ENCODE measurements around the gene CSTPP1.
"Not testable (repeated sequence)": the region's sequence is repeated elsewhere in the genome, so short reads cannot be mapped to it uniquely, and the experiment has no call there.

CSTPP1 gene

GRCh38 chr11:46953093-46953492 lies 16.5 kb downstream of the CSTPP1 start:
- H3K4me1 ChIP-seq (ENCODE audit: insufficient read depth, low read length), result no peaks in the 10 kb centered on the region
- H3K9me3 ChIP-seq (ENCODE audit: insufficient read depth, low read length, severe bottlenecking), result no peaks in the 10 kb centered on the region
- H3K79me2 ChIP-seq (ENCODE audit: insufficient read depth, low read length), result no peaks in the 10 kb centered on the region; the same call in 1 of the 2 replicates
- DNase-seq, result no peak
- TF ChIP-seq CTCF (IDR thresholded peaks at IDR 0.05; ENCODE audit: borderline replicate concordance, extremely low read depth, low read length, poor library complexity, severe bottlenecking), result no peak
- no peak for TF ChIP-seq EZH2 (IDR thresholded peaks at IDR 0.05; ENCODE audit: borderline replicate concordance, low read depth, low read length, severe bottlenecking)
- H3K4me3 ChIP-seq (ENCODE audit: low read depth in 1 of 2, low read length in 2 of 2), result no peak overlapping the region
- 0 out of 2 replicates have a peak, but pooled peaks cover 2% of the 10 kb centered on the region for H3K36me3 ChIP-seq (ENCODE audit: insufficient read depth, low read length)
- no peaks in the 10 kb centered on the region for H4K20me1 ChIP-seq (ENCODE audit: insufficient read depth, low read length)
- H3K4me2 ChIP-seq (ENCODE audit: insufficient read depth, low read length), result no peak overlapping the region
- no peak overlapping the region for H3K27ac ChIP-seq (ENCODE audit: low read length)
- no peaks in the 10 kb centered on the region for H3K27me3 ChIP-seq (ENCODE audit: insufficient read depth, low read length, poor library complexity)
- no peak overlapping the region for H2AFZ ChIP-seq (ENCODE audit: low read depth, low read length)
- no peak for ATAC-seq (ENCODE audit: insufficient read depth, low read depth)
- H3K9ac ChIP-seq (ENCODE audit: low read depth, low read length), result no peak overlapping the region

GRCh38 chr11:46958777-46959176 lies 22.2 kb downstream of the CSTPP1 start:
- Histone ChIP-seq H3K79me2 (ENCODE audit: insufficient read depth, low read length) (0 out of 2 replicates have a peak, but pooled peaks cover 2% of the 10 kb centered on the region), H3K9me3 (ENCODE audit: insufficient read depth, low read length, severe bottlenecking) (peaks cover 10% of the 10 kb centered on the region), H3K9ac (ENCODE audit: low read depth, low read length) (no peak overlapping the region), H3K4me2 (ENCODE audit: insufficient read depth, low read length) (no peak overlapping the region), H3K4me1 (ENCODE audit: insufficient read depth, low read length) (no peaks in the 10 kb centered on the region), H3K27ac (ENCODE audit: low read length) (no peak overlapping the region), H3K27me3 (ENCODE audit: insufficient read depth, low read length, poor library complexity) (no peaks in the 10 kb centered on the region), H2AFZ (ENCODE audit: low read depth, low read length) (no peak overlapping the region), H3K4me3 (ENCODE audit: low read depth in 1 of 2, low read length in 2 of 2) (no peak overlapping the region), H3K36me3 (ENCODE audit: insufficient read depth, low read length) (peaks cover 11% of the 10 kb centered on the region), H4K20me1 (ENCODE audit: insufficient read depth, low read length) (no peaks in the 10 kb centered on the region)
- TF ChIP-seq EZH2 (IDR thresholded peaks at IDR 0.05; ENCODE audit: borderline replicate concordance, low read depth, low read length, severe bottlenecking) (no peak), CTCF (IDR thresholded peaks at IDR 0.05; ENCODE audit: borderline replicate concordance, extremely low read depth, low read length, poor library complexity, severe bottlenecking) (no peak)
- DNase-seq, result no peak
- ATAC-seq (ENCODE audit: insufficient read depth, low read depth), result no peak

GRCh38 chr11:46961041-46961440 lies 24.5 kb downstream of the CSTPP1 start:
- no peak overlapping the region for H3K4me2 ChIP-seq (ENCODE audit: insufficient read depth, low read length)
- H3K4me3 ChIP-seq (ENCODE audit: low read depth in 1 of 2, low read length in 2 of 2), result no peak overlapping the region
- H3K27ac ChIP-seq (ENCODE audit: low read length), result no peak overlapping the region
- no peaks in the 10 kb centered on the region for H3K27me3 ChIP-seq (ENCODE audit: insufficient read depth, low read length, poor library complexity)
- DNase-seq (no peak), ATAC-seq (ENCODE audit: insufficient read depth, low read depth) (no peak)
- H2AFZ ChIP-seq (ENCODE audit: low read depth, low read length), result no peak overlapping the region
- no peaks in the 10 kb centered on the region for H3K4me1 ChIP-seq (ENCODE audit: insufficient read depth, low read length)
- no peak for TF ChIP-seq CTCF (IDR thresholded peaks at IDR 0.05; ENCODE audit: borderline replicate concordance, extremely low read depth, low read length, poor library complexity, severe bottlenecking)
- no peak for TF ChIP-seq EZH2 (IDR thresholded peaks at IDR 0.05; ENCODE audit: borderline replicate concordance, low read depth, low read length, severe bottlenecking)
- H4K20me1 ChIP-seq (ENCODE audit: insufficient read depth, low read length), result no peaks in the 10 kb centered on the region; the same call in 1 of the 2 replicates
- 0 out of 2 replicates have a peak, but pooled peaks cover 2% of the 10 kb centered on the region for H3K79me2 ChIP-seq (ENCODE audit: insufficient read depth, low read length)
- peaks cover 10% of the 10 kb centered on the region for H3K9me3 ChIP-seq (ENCODE audit: insufficient read depth, low read length, severe bottlenecking)
- no peak overlapping the region for H3K9ac ChIP-seq (ENCODE audit: low read depth, low read length)
- H3K36me3 ChIP-seq (ENCODE audit: insufficient read depth, low read length), result peaks cover 11% of the 10 kb centered on the region

- not testable (repeated sequence) for H3K4me3 ChIP-seq (ENCODE audit: low read depth in 1 of 2, low read length in 2 of 2); ATAC-seq (ENCODE audit: insufficient read depth, low read depth); H3K79me2 ChIP-seq (ENCODE audit: insufficient read depth, low read length); H3K4me1 ChIP-seq (ENCODE audit: insufficient read depth, low read length); H3K4me2 ChIP-seq (ENCODE audit: insufficient read depth, low read length); H4K20me1 ChIP-seq (ENCODE audit: insufficient read depth, low read length); H3K9ac ChIP-seq (ENCODE audit: low read depth, low read length); H3K27ac ChIP-seq (ENCODE audit: low read length); H3K9me3 ChIP-seq (ENCODE audit: insufficient read depth, low read length, severe bottlenecking); DNase-seq; H3K27me3 ChIP-seq (ENCODE audit: insufficient read depth, low read length, poor library complexity); H2AFZ ChIP-seq (ENCODE audit: low read depth, low read length)
- peaks cover 11% of the 10 kb centered on the region for H3K36me3 ChIP-seq (ENCODE audit: insufficient read depth, low read length)
Observed at GRCh38 chr11:46961886-46962285, 25.3 kb downstream of the CSTPP1 start.

Measured in DND-41 (cell line).